Mesodermal cell (in vitro differentiated cells): ENCODE measurements around the gene SERHL2.
"Not testable (repeated sequence)": the region's sequence is repeated elsewhere in the genome, so short reads cannot be mapped to it uniquely, and the experiment has no call there.

Source experiments
- H3K27ac ChIP-seq: 2 replicates; pipeline ENCODE4 v1.7.0; 2013; ENCODE audit warnings: mild to moderate bottlenecking, low read depth, low read length, moderate library complexity; ENCODE audit not compliant: severe bottlenecking
- H3K36me3 ChIP-seq: 2 replicates; pipeline ENCODE4 v1.7.1; 2013; ENCODE audit warnings: mild to moderate bottlenecking, low read length, moderate library complexity; ENCODE audit not compliant: control insufficient read depth, insufficient read depth
- H3K4me1 ChIP-seq: one replicate; pipeline ENCODE4 v1.7.1; 2013; ENCODE audit warnings: mild to moderate bottlenecking, low read length; ENCODE audit not compliant: insufficient read depth, control insufficient read depth, poor library complexity, severe bottlenecking
- H3K4me3 ChIP-seq: 2 replicates; pipeline ENCODE4 v1.7.0; 2013; ENCODE audit warnings: low read length, control low read depth, mild to moderate bottlenecking; ENCODE audit not compliant: insufficient read depth, poor library complexity, severe bottlenecking; ENCODE audit errors: extremely low read depth
- H3K9me3 ChIP-seq: 2 replicates; pipeline ENCODE4 v1.7.1; 2013; ENCODE audit warnings: mild to moderate bottlenecking, low read length, moderate library complexity; ENCODE audit not compliant: control insufficient read depth
- WGBS, 2 experiments: methylation state at CpG; one replicate each; pipeline ENCODE4 v1.1.5; 2013; ENCODE audit warnings: missing lambda C conversion rate in 2 of 2; ENCODE audit not compliant: insufficient coverage in 2 of 2; 5-methylcytosine and 5-hydroxymethylcytosine counted together

The SERHL2 gene

GRCh38 chr22:42560781-42561180, 7.0 kb downstream of the SERHL2 start:
- WGBS, 2 experiments, result 67 to 71% methylated on average over 7 of the region's 7 CpGs
- no peak overlapping the region for H3K27ac ChIP-seq
- H3K9me3 ChIP-seq, result no peaks in the 10 kb centered on the region
- no peak overlapping the region for H3K4me3 ChIP-seq
- H3K4me1 ChIP-seq, result peaks cover 9% of the 10 kb centered on the region
- no peaks in the 10 kb centered on the region for H3K36me3 ChIP-seq

GRCh38 chr22:42561856-42562255, 8.1 kb downstream of the SERHL2 start:
- Histone ChIP-seq H3K9me3 (no peaks in the 10 kb centered on the region), H3K4me3 (no peak overlapping the region), H3K4me1 (peaks cover 9% of the 10 kb centered on the region), H3K27ac (no peak overlapping the region), H3K36me3 (no peaks in the 10 kb centered on the region)
- 87 to 91% methylated on average over 5 of the region's 5 CpGs for WGBS, 2 experiments

GRCh38 chr22:42562279-42562678, 8.5 kb downstream of the SERHL2 start:
- Histone ChIP-seq H3K4me3 (no peak overlapping the region), H3K27ac (no peak overlapping the region), H3K36me3 (no peaks in the 10 kb centered on the region), H3K4me1 (peaks cover 9% of the 10 kb centered on the region), H3K9me3 (no peaks in the 10 kb centered on the region)
- WGBS, 2 experiments, result 74 to 87% methylated on average over 5 to 8 of the region's 8 CpGs

- H3K36me3 ChIP-seq, result no peaks in the 10 kb centered on the region
- H3K9me3 ChIP-seq, result no peaks in the 10 kb centered on the region
- H3K27ac ChIP-seq, result no peak overlapping the region
- H3K4me3 ChIP-seq, result no peak overlapping the region
- H3K4me1 ChIP-seq, result peaks cover 9% of the 10 kb centered on the region
- 81 to 93% methylated on average over 2 of the region's 2 CpGs for WGBS, 2 experiments
Observed at GRCh38 chr22:42562684-42563083, 8.9 kb downstream of the SERHL2 start.

- H3K36me3 ChIP-seq, H3K4me3 ChIP-seq, H3K4me1 ChIP-seq, H3K9me3 ChIP-seq, H3K27ac ChIP-seq: not testable (repeated sequence)
- WGBS, 2 experiments, result 100% methylated on average over 2 of the region's 3 CpGs; no CpG with 5 or more reads in 1 of the 2 experiments
Observed at GRCh38 chr22:42563943-42564342, 10.2 kb downstream of the SERHL2 start.

GRCh38 chr22:42564699-42565098, 10.9 kb downstream of the SERHL2 start:
- peaks cover 9% of the 10 kb centered on the region for H3K4me1 ChIP-seq
- H3K27ac ChIP-seq, result no peak overlapping the region
- no peaks in the 10 kb centered on the region for H3K36me3 ChIP-seq
- no peak overlapping the region for H3K4me3 ChIP-seq
- no peaks in the 10 kb centered on the region for H3K9me3 ChIP-seq
- 93 to 96% methylated on average over 16 to 17 of the region's 17 CpGs for WGBS, 2 experiments

- WGBS, 2 experiments, result 95 to 98% methylated on average over 11 to 12 of the region's 12 CpGs
- H3K36me3 ChIP-seq, result no peaks in the 10 kb centered on the region
- no peaks in the 10 kb centered on the region for H3K9me3 ChIP-seq
- H3K27ac ChIP-seq, result no peak overlapping the region
- peaks cover 9% of the 10 kb centered on the region for H3K4me1 ChIP-seq
- H3K4me3 ChIP-seq, result no peak overlapping the region
Observed at GRCh38 chr22:42565956-42566355, 12.2 kb downstream of the SERHL2 start.

- H3K36me3 ChIP-seq, H3K4me1 ChIP-seq, H3K4me3 ChIP-seq, H3K9me3 ChIP-seq, H3K27ac ChIP-seq: not testable (repeated sequence)
- 93 to 97% methylated on average over 3 to 4 of the region's 6 CpGs for WGBS, 2 experiments
Observed at GRCh38 chr22:42567950-42568349, 14.2 kb downstream of the SERHL2 start.

- not testable (repeated sequence) for H3K4me3 ChIP-seq, H3K4me1 ChIP-seq, H3K27ac ChIP-seq, H3K9me3 ChIP-seq
- WGBS, 2 experiments, result 93 to 98% methylated on average over 3 to 5 of the region's 9 CpGs
- H3K36me3 ChIP-seq, result peaks cover 21% of the 10 kb centered on the region
Observed at GRCh38 chr22:42570580-42570979, 16.8 kb downstream of the SERHL2 start.

- not testable (repeated sequence) for H3K4me3 ChIP-seq, H3K4me1 ChIP-seq, H3K9me3 ChIP-seq, H3K27ac ChIP-seq
- WGBS, 2 experiments, result 92 to 98% methylated on average over 7 to 10 of the region's 12 CpGs
- H3K36me3 ChIP-seq, result peaks cover 21% of the 10 kb centered on the region
Observed at GRCh38 chr22:42571068-42571467, 17.3 kb downstream of the SERHL2 start.

- not testable (repeated sequence) for H3K9me3 ChIP-seq, H3K4me3 ChIP-seq, H3K4me1 ChIP-seq, H3K27ac ChIP-seq
- WGBS, 2 experiments, result no CpG with 5 or more reads among the region's 1 CpG
- peaks cover 40% of the 10 kb centered on the region for H3K36me3 ChIP-seq
Observed at GRCh38 chr22:42574046-42574445, 20.3 kb downstream of the SERHL2 start.
